ENCODE measurements around the gene KCNRG.
"Not testable (repeated sequence)": the region's sequence is repeated elsewhere in the genome, so short reads cannot be mapped to it uniquely, and the experiment has no call there.

KCNRG gene

DNA sequence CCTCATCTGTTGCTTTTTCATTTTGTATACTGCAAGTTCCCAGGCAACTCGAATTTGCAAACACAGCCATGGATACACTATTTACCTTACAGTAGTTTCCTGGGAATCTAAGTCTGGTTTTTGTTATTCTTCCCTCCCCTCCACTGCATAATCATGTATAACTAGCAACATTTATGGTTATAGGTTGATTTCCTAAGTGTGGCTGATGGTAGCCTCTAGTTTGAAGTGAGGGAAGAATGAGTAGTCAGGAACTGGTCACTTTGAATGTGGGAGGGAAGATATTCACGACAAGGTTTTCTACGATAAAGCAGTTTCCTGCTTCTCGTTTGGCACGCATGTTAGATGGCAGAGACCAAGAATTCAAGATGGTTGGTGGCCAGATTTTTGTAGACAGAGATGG lies at the start of gene KCNRG:
Gene KCNRG, plus strand, starts transcription at position 187 of the 400 bp plus-strand sequence. Its CDS starts 50 bp downstream, at position 237.
- no peak for DNase-seq (ENCODE audit: low spot score)

GRCh38 chr13:49967456-49967855 lies 47.8 kb upstream of the KCNRG start:
- DNase-seq (ENCODE audit: low spot score) = no peak

DNA sequence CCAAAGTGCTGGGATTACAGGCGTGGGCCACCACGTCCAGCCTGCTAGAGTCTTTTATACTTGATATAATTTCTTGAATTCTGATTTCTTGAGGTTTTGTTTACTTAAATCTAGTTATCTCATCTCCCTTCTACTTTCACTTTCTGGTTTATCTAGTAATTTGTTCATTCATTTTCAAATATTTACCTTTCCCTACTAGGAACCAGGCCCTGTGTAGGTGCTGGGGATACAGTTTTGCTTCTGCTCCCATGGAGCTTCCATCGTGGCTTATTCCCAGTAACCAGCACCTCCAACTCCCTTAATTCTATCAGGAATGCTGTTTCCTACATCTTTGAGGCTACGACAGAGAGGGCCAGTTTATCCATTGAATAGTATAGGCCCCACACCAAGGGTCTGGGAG lies 42.5 kb upstream of the KCNRG start:
- no peak for DNase-seq (ENCODE audit: low spot score)

- no peak for DNase-seq (ENCODE audit: low spot score)
Observed at GRCh38 chr13:49975826-49976225, 39.4 kb upstream of the KCNRG start.

- DNase-seq (ENCODE audit: low spot score) = peak; percentile 86
Observed at GRCh38 chr13:49976314-49977258, 38.7 kb upstream of the KCNRG start.

- DNase-seq (ENCODE audit: low spot score) = no peak
Observed at GRCh38 chr13:49977992-49978391, 37.3 kb upstream of the KCNRG start.

DNA sequence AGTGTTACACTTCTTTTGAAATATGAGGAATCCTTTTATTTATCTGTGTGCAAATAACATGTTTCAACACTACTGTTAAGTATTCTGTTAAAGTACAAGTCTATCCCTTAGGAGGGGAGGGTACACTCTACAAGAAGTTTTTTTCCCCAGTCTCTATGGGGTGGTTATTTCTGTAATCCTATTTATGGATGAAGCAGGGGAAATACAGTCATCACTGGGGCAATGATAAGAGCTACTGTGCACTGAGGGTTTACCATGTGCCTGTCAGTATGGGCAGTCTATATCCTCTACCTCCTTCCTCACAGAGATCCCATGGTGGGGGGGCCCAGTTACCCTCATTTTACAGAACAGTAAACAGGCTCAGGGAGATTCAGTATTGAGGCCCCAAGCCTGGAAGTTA lies 35.0 kb upstream of the KCNRG start:
- DNase-seq (ENCODE audit: low spot score) = no peak

DNA sequence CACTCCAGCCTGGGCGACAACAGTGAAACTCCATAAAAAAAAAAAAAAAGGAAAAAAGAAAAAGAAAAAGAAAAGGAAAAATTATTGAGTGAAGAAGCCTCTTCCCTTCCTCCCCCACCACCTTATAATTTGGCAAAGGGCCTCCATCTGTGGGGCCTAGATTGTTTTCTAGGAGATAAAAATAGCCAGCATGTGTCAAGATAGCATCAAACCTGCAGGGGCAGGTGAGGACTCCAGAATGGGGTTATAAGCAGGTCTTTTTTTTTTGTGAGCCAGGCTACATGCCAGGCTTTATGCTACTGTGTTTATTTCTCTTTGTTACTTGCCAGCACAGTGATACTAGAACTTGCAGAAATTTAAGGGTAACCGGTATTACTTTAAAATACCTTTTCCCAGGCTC lies 30.1 kb upstream of the KCNRG start:
- DNase-seq (ENCODE audit: low spot score) = peak; percentile 62

DNA sequence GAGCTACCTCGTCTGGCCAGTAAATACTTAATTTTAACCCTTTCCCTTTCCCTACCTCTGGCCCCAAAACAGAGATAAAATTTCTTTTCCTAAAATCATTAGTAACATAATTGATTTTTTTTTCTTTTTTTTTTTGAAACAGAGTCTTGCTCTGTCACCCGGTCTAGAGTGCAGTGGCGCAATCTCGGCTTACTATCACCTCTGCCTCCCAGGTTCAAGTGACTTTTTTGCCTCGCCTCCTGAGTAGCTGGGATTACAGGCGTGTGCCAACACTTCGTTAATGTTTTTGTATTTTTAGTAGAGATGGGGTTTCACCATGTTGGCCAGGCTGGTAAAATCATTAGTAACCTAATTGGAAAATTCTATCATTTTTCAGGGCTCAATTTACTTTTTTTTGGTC lies 28.8 kb upstream of the KCNRG start:
- DNase-seq (ENCODE audit: low spot score) = no peak

- DNase-seq (ENCODE audit: low spot score) = not testable (repeated sequence)
Observed at GRCh38 chr13:49990612-49991011, 24.6 kb upstream of the KCNRG start.

DNA sequence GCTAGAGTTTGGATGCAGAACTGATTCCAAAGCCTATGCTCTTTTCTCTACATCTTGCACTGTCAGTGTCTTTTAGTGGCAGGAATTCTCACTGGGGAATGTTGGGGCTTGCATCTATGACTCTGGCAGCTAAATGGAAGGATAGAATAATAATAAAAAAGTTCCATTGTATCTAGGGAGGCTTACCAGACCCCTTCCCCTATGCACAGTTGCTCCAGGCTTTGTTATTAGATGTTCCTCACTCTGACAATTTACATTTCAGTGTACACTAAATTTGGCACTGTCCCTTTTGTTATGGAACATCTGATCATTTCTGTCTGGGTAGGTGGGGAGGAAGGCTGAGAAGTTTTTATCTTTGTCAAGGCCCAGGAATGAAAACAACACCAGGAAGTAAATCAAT lies 22.1 kb upstream of the KCNRG start:
- no peak for DNase-seq (ENCODE audit: low spot score)

GRCh38 chr13:49993666-49994065 lies 21.6 kb upstream of the KCNRG start:
- no peak for DNase-seq (ENCODE audit: low spot score)

DNA sequence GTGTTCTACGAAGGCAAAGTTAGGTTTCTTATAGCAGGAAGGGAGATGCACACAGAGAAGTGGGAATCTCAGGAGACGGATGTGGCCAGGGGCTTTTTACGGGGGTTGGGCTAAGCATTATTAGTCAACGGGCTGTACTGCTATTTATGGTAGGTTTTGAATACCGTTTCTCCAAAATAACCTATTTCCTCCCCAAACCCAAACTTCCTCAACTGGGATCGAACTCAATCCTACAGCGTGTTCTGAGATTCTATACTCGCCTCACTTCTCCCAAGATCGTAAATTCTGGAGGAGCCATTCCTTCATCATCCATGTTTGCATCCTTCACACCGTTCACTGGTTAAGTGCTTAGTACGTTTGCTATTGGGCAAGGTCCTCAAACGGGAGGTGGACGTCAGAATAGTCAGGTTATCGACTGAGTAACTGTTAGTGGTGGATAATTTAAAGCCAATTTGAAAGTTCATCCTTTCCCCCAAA lies 19.6 kb upstream of the KCNRG start:
- peak; percentile 46 for DNase-seq (ENCODE audit: low spot score)

DNA sequence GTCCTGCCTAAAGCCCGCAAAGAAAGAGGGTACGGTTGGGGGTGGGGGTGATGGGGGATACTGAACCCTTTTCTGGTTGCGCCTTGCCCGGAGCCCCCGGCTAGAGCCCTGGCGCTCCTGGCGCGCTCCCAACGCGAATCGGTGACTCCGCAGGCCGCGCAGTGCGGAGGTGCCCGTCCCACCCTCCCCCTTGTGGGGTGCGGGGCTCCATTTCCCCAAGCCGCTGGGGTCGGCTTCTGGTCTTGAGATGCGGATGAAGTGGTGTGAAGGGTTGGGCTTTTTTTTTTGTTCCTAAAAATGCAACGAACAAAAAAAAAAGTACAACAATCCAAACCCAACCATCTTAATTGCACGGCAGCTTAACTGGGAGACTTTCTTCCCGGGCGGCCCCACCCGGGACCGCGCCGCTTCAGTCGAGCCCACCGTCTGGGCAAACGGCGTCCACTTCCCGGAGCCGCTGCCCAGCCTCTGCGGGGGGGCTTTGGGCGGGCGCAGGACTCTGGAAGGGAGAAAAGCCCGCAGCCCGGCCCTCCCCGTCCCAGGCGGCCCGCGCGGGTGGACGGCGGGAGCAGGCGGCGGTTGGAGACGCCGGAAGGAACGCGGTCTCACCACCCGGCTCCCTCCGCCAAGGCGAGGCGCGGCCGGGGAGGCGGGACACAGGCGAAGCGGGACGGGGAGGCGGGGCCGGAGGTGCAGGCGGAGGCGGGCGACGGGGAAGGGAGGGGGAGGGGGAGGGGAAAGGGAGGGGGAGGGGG lies 18.9 kb upstream of the KCNRG start:
- peak; percentile 83 for DNase-seq (ENCODE audit: low spot score)

GRCh38 chr13:49996951-49997895 lies 18.0 kb upstream of the KCNRG start, which contains the start of gene TRIM13:
Gene TRIM13, plus strand, starts transcription at chr13:49997042. Its CDS starts 14,899 bp downstream, at chr13:50011941.
- DNase-seq (ENCODE audit: low spot score) = peak; percentile 93

DNA sequence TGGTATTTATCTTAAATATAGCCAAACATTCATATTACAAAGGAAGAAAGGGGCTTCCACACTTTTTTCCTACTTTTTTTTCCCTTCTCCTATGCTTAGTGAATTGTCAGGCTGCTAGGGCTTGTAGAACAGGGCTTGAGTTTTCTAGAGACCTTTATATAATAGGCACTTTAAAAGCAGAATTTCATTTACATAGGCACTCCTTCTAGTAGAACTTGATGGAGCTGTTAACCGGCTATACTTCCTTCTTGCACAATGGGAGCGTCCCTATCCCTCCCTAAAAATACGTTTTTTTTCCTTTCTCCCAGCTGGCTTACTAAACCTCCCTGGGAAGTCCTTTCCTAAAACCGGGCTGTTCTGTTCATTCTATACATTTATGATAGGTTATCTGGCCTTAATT lies 17.3 kb upstream of the KCNRG start:
- no peak for DNase-seq (ENCODE audit: low spot score)

- no peak for DNase-seq (ENCODE audit: low spot score)
Observed at GRCh38 chr13:49998714-49999624, 16.3 kb upstream of the KCNRG start.

DNA sequence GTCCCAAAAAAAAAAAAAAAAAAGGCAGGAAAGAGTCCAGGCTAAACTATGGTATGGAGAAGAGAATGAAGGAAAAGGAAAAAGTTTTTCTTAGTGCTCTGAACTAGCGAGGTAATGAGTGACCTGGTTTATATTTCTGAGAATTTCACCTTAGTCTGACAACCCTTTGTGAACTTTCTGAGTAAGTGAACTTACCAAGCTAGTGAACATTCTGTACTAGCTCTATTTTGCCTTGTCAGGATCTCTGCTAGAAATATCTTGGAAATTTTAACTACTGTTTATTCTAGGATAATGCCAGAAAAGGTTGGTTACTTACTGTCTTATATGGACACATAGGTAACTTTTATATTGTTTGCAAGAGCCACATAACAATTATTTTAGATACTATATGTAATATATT lies 14.0 kb upstream of the KCNRG start:
- DNase-seq (ENCODE audit: low spot score) = no peak

GRCh38 chr13:50006426-50007135 lies 8.7 kb upstream of the KCNRG start:
- no peak for DNase-seq (ENCODE audit: low spot score)

- DNase-seq (ENCODE audit: low spot score) = no peak
Observed at GRCh38 chr13:50011461-50011860, 3.8 kb upstream of the KCNRG start.

Measured in cerebellar cortex (tissue), 1 donor.